ENCODE results near the gene CELF3.

GRCh38 chr1:151702936-151703335 lies 13.7 kb downstream of the CELF3 start:
- no peak for TF ChIP-seq CTCF (IDR thresholded peaks at IDR 0.05; ENCODE audit: insufficient read depth, low read length)
- no peak for TF ChIP-seq POLR2AphosphoS5 (IDR thresholded peaks at IDR 0.05; ENCODE audit: low read depth)

Measured in HL-60 (cell line).